ENCODE results near the gene CBFA2T3. TPM values are rescaled to one million over a fixed set of nuclear protein-coding genes. Genes with fewer than 3 reads are reported as not detected.

CBFA2T3 gene
- total RNA-seq = 0.09 and 0.63 TPM in 2 replicates

GRCh38 chr16:88977018-88977811 is at the start of gene CBFA2T3:
Gene CBFA2T3 (minus strand): TSS chr16:88977207. CDS start chr16:88976807, 400 bp downstream.

GRCh38 chr16:88866151-88866920 is 110.7 kb downstream of the CBFA2T3 start, which contains the start of gene PABPN1L:
Gene PABPN1L (minus strand): TSS chr16:88866660. CDS start chr16:88866606, 54 bp downstream.

GRCh38 chr16:88856828-88857727 is 119.9 kb downstream of the CBFA2T3 start, which contains the start of the genes GALNS and TRAPPC2L:
Gene GALNS (minus strand): TSS chr16:88856947. CDS start chr16:88856877, 70 bp downstream.
Gene TRAPPC2L (plus strand): TSS chr16:88857127. CDS start chr16:88857151, 24 bp downstream.

Other genes with a start within 250 kb of the CBFA2T3 start
- 192 and 206 TPM in 2 replicates for gene PIEZO1, start 192.0 kb downstream of the CBFA2T3 start, total RNA-seq
- gene CDT1, start 173.4 kb downstream of the CBFA2T3 start, total RNA-seq = 55.9 and 56.5 TPM in 2 replicates
- 296 and 338 TPM in 2 replicates for gene APRT, start 165.3 kb downstream of the CBFA2T3 start, total RNA-seq
- gene GALNS, start 120.3 kb downstream of the CBFA2T3 start, total RNA-seq = 10.1 and 18.1 TPM in 2 replicates
- 38.0 and 46.8 TPM in 2 replicates for gene TRAPPC2L, start 120.1 kb downstream of the CBFA2T3 start, total RNA-seq
- gene PABPN1L, start 110.5 kb downstream of the CBFA2T3 start, total RNA-seq = not detected in 2 replicates
- gene ACSF3, start 116.6 kb upstream of the CBFA2T3 start, total RNA-seq = 24.3 and 36.7 TPM in 2 replicates
- gene CDH15, start 194.5 kb upstream of the CBFA2T3 start, total RNA-seq = not detected in 2 replicates
- 0.56 TPM in 1 of 2 replicates, not detected in the other for gene SLC22A31, start 223.3 kb upstream of the CBFA2T3 start, total RNA-seq
- 9.4 and 13.2 TPM in 2 replicates for gene ZNF778, start 240.5 kb upstream of the CBFA2T3 start, total RNA-seq

Measured in airway epithelial cell (primary cell).